ENCODE results near the gene SLC4A1AP. TPM values are rescaled to one million over a fixed set of nuclear protein-coding genes. Genes with fewer than 3 reads are reported as not detected.
A peak's percentile ranks its signal among the peaks of the same experiment; 100 is the strongest.

SLC4A1AP gene
- total and polyA plus RNA-seq, 2 donors from 2014 or later, result 19.1 to 20.9 TPM

- no peak overlapping the region for H3K4me3 ChIP-seq (ENCODE audit: low read length in 3 of 3)
- intact Hi-C loops (cut with DNase I), result loop anchor here (10.0 kb wide), 1 partner anchor 752 kb away; no protein-coding TSS in a partner anchor
- no peaks in the 10 kb centered on the region for H3K27me3 ChIP-seq (ENCODE audit: control insufficient read depth, insufficient read depth, low read length)
- TF ChIP-seq CTCF (IDR thresholded peaks at IDR 0.05; ENCODE audit: borderline replicate concordance, extremely low read depth, insufficient read depth), result no peak
- DNase-seq, result no peak
- H3K4me1 ChIP-seq (ENCODE audit: control insufficient read depth in 2 of 3, insufficient read depth in 2 of 3, low read depth in 1 of 3, low read length in 3 of 3), result peaks cover 0 to 4% (median 0%) of the 10 kb centered on the region in 3 donors
- no peak overlapping the region for H3K9ac ChIP-seq (ENCODE audit: low read length in 3 of 3)
- no peaks in the 10 kb centered on the region for H3K9me3 ChIP-seq (ENCODE audit: control insufficient read depth in 2 of 3, insufficient read depth in 1 of 3, low read length in 3 of 3)
- H3K36me3 ChIP-seq (ENCODE audit: control insufficient read depth in 2 of 3, insufficient read depth in 3 of 3, low read length in 3 of 3), result no peaks in the 10 kb centered on the region
- no peak for FAIRE-seq
- H3K27ac ChIP-seq (ENCODE audit: low read depth in 2 of 2, low read length in 2 of 2), result no peak overlapping the region
These were observed 38.6 kb downstream of the SLC4A1AP start for GRCh38 chr2:27702302-27702701.

GRCh38 chr2:27703638-27704341 lies 40.1 kb downstream of the SLC4A1AP start:
- no peak overlapping the region for H3K4me3 ChIP-seq (ENCODE audit: low read length in 3 of 3)
- H3K27me3 ChIP-seq (ENCODE audit: control insufficient read depth, insufficient read depth, low read length), result no peaks in the 10 kb centered on the region
- no peaks in the 10 kb centered on the region for H3K36me3 ChIP-seq (ENCODE audit: control insufficient read depth in 2 of 3, insufficient read depth in 3 of 3, low read length in 3 of 3)
- TF ChIP-seq CTCF (IDR thresholded peaks at IDR 0.05; ENCODE audit: borderline replicate concordance, extremely low read depth, insufficient read depth), result peak; percentile 95
- H3K9me3 ChIP-seq (ENCODE audit: control insufficient read depth in 2 of 3, insufficient read depth in 1 of 3, low read length in 3 of 3), result no peaks in the 10 kb centered on the region
- peaks cover 0 to 4% (median 2%) of the 10 kb centered on the region in 3 donors for H3K4me1 ChIP-seq (ENCODE audit: control insufficient read depth in 2 of 3, insufficient read depth in 2 of 3, low read depth in 1 of 3, low read length in 3 of 3)
- peak overlapping the region in 1 of 3 donors; percentile 22 for H3K9ac ChIP-seq (ENCODE audit: low read length in 3 of 3)
- intact Hi-C loops (cut with DNase I), result loop anchor here (10.0 kb wide), 1 partner anchor 751 kb away; no protein-coding TSS in a partner anchor
- DNase-seq (peak; percentile 82 to 93 (median 90)), FAIRE-seq (no peak)
- peak overlapping the region in 1 of 2 donors; percentile 43 for H3K27ac ChIP-seq (ENCODE audit: low read depth in 2 of 2, low read length in 2 of 2)

GRCh38 chr2:27704342-27704876 lies 40.7 kb downstream of the SLC4A1AP start:
- no peaks in the 10 kb centered on the region for H3K9me3 ChIP-seq (ENCODE audit: control insufficient read depth in 2 of 3, insufficient read depth in 1 of 3, low read length in 3 of 3)
- H3K4me3 ChIP-seq (ENCODE audit: low read length in 3 of 3), result no peak overlapping the region
- H3K27ac ChIP-seq (ENCODE audit: low read depth in 2 of 2, low read length in 2 of 2), result peak overlapping the region in 1 of 2 donors; percentile 57
- peaks cover 0 to 4% (median 2%) of the 10 kb centered on the region in 3 donors for H3K4me1 ChIP-seq (ENCODE audit: control insufficient read depth in 2 of 3, insufficient read depth in 2 of 3, low read depth in 1 of 3, low read length in 3 of 3)
- H3K36me3 ChIP-seq (ENCODE audit: control insufficient read depth in 2 of 3, insufficient read depth in 3 of 3, low read length in 3 of 3), result no peaks in the 10 kb centered on the region
- H3K27me3 ChIP-seq (ENCODE audit: control insufficient read depth, insufficient read depth, low read length), result no peaks in the 10 kb centered on the region
- no peak overlapping the region for H3K9ac ChIP-seq (ENCODE audit: low read length in 3 of 3)
- FAIRE-seq (no peak), DNase-seq (no peak)
- intact Hi-C loops (cut with DNase I), result loop anchor here (10.0 kb wide), 1 partner anchor 750 kb away; no protein-coding TSS in a partner anchor
- TF ChIP-seq CTCF (IDR thresholded peaks at IDR 0.05; ENCODE audit: borderline replicate concordance, extremely low read depth, insufficient read depth), result no peak
